Subcutaneous abdominal adipose tissue (tissue), 5 donors: Measurements from ENCODE around the gene PIF1.
A peak's percentile ranks its signal among the peaks of the same experiment; 100 is the strongest.

Source experiments
- H3K27ac ChIP-seq: one replicate; pipeline ENCODE4 v1.7.0; 2013; ENCODE audit warnings: low read depth, mild to moderate bottlenecking, inconsistent platforms, low read length, moderate library complexity
- H3K27me3 ChIP-seq, 5 donors: one replicate each; pipeline ENCODE4 v1.7.0; 2013; ENCODE audit warnings: low read length in 5 of 5, inconsistent platforms in 1 of 5; ENCODE audit not compliant: control insufficient read depth in 5 of 5, insufficient read depth in 4 of 5
- H3K36me3 ChIP-seq, 5 donors: one replicate each; pipeline ENCODE4 v1.7.0; 2013; ENCODE audit warnings: low read length in 5 of 5; ENCODE audit not compliant: control insufficient read depth in 5 of 5, insufficient read depth in 5 of 5
- H3K4me1 ChIP-seq, 5 donors: one replicate each; pipeline ENCODE4 v1.7.0; 2013; ENCODE audit warnings: low read length in 5 of 5, mild to moderate bottlenecking in 3 of 5, moderate library complexity in 1 of 5; ENCODE audit not compliant: control insufficient read depth in 5 of 5, insufficient read depth in 5 of 5
- H3K4me3 ChIP-seq, 5 donors: one replicate each; pipeline ENCODE4 v1.7.0; 2013; ENCODE audit warnings: low read length in 5 of 5, low read depth in 1 of 5
- H3K9ac ChIP-seq, 5 donors: one replicate each; pipeline ENCODE4 v1.7.0; 2013; ENCODE audit warnings: low read length in 5 of 5, mild to moderate bottlenecking in 4 of 5, moderate library complexity in 3 of 5
- H3K9me3 ChIP-seq, 5 donors: one replicate each; pipeline ENCODE4 v1.7.0; 2013; ENCODE audit warnings: low read length in 5 of 5; ENCODE audit not compliant: control insufficient read depth in 5 of 5
- donor health status: healthy.
- donor health status: healthy.
- donor health status: healthy.
- donor health status: healthy.
- donor health status: healthy.

The PIF1 gene, protein sequence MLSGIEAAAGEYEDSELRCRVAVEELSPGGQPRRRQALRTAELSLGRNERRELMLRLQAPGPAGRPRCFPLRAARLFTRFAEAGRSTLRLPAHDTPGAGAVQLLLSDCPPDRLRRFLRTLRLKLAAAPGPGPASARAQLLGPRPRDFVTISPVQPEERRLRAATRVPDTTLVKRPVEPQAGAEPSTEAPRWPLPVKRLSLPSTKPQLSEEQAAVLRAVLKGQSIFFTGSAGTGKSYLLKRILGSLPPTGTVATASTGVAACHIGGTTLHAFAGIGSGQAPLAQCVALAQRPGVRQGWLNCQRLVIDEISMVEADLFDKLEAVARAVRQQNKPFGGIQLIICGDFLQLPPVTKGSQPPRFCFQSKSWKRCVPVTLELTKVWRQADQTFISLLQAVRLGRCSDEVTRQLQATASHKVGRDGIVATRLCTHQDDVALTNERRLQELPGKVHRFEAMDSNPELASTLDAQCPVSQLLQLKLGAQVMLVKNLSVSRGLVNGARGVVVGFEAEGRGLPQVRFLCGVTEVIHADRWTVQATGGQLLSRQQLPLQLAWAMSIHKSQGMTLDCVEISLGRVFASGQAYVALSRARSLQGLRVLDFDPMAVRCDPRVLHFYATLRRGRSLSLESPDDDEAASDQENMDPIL

DNA sequence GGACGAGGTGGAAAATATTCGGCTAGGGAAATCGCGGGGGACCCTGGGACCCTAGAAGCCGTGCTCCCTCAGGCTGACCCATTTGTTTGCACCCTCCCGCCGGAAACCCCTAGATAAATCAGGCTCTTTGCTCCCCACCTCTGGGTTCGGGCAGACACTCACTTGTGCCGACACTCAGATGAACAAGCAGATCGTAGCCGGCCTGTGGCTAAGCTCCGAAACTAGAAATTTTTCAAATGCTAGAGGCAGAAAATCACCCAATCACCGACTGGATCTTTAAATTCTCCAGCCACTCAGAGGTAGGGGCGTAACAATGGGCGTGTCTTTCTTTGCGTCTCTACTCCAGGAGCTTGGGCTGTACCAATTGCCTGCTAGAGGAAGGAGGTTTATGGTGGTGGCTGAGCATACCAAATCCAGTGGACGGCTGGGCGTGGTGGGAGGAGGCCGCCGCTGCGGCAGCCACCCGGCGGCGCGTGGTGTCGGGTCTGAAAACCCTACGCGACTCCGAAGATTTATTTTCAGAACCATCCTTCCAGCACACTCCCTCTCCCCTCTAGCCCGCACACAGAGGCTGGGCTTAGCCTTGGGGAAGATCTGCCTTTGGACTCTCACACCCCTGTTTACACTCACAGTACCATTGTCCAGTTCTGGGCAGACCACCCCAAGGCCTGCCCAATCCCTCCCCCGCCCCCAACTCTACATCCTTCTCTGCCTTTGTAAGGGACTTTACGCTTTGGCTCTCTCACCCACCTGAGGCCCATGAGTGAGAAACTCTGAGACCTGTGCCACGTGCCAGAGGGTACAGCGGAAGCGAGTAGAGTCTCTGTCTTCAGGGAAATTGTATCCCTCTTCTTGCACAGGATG lies at the start of gene PIF1:
PIF1 (minus strand) TSS at position 217 of the 864 bp plus-strand sequence. CDS start 1,312 bp downstream, outside the sequence.
- H3K27me3 ChIP-seq: no peaks in the 10 kb centered on the region
- peak within 1 kb of the TSS; percentile 51 for H3K27ac ChIP-seq
- no peaks in the 10 kb centered on the region for H3K36me3 ChIP-seq
- H3K4me1 ChIP-seq: peaks cover 8 to 38% (median 32%) of the 10 kb centered on the region in 5 donors
- peak within 1 kb of the TSS; percentile 62 to 83 (median 70) for H3K4me3 ChIP-seq
- H3K9me3 ChIP-seq: no peaks in the 10 kb centered on the region
- H3K9ac ChIP-seq: peak within 1 kb of the TSS; percentile 50 to 77 (median 62)

DNA sequence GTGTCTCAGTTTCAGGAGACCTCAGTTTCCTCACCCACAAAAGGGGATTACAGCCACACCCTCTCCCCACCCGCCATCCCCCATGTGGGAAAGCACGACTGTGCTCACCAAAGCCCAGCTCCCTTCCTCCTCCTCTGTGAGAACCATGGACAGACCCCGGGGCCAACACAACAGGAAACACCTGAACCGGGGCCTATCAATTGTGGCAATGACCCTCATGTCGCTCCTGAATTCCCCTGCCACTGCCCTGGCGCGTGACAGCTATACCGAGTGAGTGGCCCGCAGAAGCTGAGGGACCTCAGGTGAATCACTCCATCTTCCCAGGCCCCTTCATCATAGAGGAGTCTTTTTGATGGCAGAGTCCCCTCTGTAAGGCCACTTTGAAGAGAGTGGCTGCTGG lies 44.9 kb upstream of the PIF1 start:
- Histone ChIP-seq H3K4me3 (no peak overlapping the region), H3K27me3 (no peaks in the 10 kb centered on the region), H3K36me3 (peaks cover 0 to 29% (median 27%) of the 10 kb centered on the region in 5 donors), H3K4me1 (peaks cover 2 to 52% (median 21%) of the 10 kb centered on the region in 5 donors), H3K27ac (no peak overlapping the region), H3K9ac (no peak overlapping the region), H3K9me3 (no peaks in the 10 kb centered on the region)

DNA sequence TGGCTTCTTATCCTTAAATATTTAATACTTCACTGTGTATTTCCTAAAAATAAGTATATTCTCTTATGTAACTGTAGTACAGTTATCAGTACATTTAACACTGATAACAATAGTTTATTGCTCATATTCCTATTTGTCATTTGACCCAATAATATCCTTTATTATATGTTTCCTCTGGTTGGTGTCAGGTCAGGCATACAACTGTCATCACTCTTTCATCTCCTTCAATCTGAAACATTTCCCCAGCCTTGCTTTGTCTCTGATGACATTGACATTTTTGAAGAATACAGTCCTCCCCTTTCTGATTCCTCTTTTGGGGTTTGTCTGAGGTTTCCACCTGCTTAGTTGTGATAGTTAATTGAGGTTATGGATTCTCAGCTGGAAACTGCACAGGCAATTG lies 44.1 kb upstream of the PIF1 start:
- no peaks in the 10 kb centered on the region for H3K27me3 ChIP-seq
- no peak overlapping the region for H3K9ac ChIP-seq
- H3K4me3 ChIP-seq: no peak overlapping the region
- H3K9me3 ChIP-seq: no peaks in the 10 kb centered on the region
- H3K27ac ChIP-seq: no peak overlapping the region
- H3K36me3 ChIP-seq: peaks cover 0 to 38% (median 36%) of the 10 kb centered on the region in 5 donors
- peaks cover 2 to 60% (median 25%) of the 10 kb centered on the region in 5 donors for H3K4me1 ChIP-seq

DNA sequence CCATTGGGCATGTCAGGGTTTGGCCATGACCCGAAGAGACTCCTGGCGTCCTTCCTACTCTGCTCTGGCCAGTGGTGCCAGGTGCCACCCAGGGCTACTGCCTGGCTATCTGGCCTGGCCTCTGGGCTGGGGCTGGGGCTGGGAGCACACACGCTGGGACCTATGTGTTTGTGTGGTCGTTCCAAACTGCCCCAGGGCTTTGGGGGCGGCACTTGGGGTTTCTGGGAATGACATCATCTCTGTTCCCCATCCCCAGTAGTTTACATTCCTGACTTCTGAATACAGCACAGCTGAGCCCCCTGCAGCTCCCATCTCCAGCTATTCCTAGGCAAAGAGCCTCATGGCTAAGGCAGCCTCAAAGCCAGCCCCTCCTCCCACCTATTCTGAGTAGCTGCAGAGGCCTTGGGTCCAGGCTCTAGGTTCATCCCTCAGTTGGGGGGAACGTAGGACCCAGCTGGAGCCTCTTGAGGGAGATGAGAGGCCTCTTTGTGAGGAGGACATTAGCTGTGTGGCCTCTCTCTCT lies 40.6 kb upstream of the PIF1 start:
- Histone ChIP-seq H3K9me3 (no peaks in the 10 kb centered on the region), H3K27ac (peak overlapping the region; percentile 30), H3K4me1 (peaks cover 0 to 52% (median 23%) of the 10 kb centered on the region in 5 donors), H3K36me3 (peaks cover 0 to 67% (median 61%) of the 10 kb centered on the region in 5 donors), H3K27me3 (no peaks in the 10 kb centered on the region), H3K4me3 (no peak overlapping the region), H3K9ac (no peak overlapping the region)

DNA sequence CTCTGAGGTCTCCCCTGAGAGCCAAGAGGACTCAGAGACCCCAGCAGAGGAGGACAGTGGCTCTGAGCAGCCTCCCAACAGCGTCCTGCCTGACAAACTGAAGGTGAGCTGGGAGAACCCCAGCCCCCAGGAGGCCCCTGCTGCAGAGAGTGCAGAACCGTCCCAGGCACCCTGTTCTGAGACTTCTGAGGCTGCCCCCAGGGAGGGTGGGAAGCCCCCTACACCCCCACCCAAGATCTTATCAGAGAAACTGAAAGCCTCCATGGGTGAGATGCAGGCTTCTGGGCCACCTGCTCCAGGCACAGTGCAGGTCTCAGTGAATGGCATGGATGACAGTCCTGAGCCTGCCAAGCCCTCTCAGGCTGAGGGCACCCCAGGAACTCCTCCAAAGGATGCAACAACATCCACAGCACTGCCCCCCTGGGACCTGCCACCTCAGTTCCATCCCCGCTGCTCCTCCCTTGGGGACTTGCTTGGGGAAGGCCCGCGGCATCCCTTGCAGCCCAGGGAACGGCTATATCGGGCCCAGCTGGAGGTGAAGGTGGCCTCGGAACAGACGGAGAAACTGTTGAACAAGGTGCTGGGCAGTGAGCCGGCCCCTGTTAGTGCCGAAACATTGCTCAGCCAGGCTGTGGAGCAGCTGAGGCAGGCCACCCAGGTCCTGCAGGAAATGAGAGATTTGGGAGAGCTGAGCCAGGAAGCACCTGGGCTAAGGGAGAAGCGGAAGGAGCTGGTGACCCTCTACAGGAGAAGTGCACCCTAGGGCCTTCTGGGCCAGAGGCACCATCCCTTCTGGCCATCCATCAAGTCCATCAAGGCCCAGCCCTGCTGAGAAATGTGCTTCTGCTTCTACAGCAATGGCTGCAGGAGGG lies 39.9 kb upstream of the PIF1 start:
- Histone ChIP-seq H3K9ac (no peak overlapping the region), H3K9me3 (no peaks in the 10 kb centered on the region), H3K27ac (peak overlapping the region; percentile 30), H3K27me3 (no peaks in the 10 kb centered on the region), H3K4me3 (peak overlapping the region in 1 of 5 donors; percentile 17), H3K36me3 (peaks cover 0 to 74% (median 67%) of the 10 kb centered on the region in 5 donors), H3K4me1 (peaks cover 0 to 55% (median 25%) of the 10 kb centered on the region in 5 donors)

DNA sequence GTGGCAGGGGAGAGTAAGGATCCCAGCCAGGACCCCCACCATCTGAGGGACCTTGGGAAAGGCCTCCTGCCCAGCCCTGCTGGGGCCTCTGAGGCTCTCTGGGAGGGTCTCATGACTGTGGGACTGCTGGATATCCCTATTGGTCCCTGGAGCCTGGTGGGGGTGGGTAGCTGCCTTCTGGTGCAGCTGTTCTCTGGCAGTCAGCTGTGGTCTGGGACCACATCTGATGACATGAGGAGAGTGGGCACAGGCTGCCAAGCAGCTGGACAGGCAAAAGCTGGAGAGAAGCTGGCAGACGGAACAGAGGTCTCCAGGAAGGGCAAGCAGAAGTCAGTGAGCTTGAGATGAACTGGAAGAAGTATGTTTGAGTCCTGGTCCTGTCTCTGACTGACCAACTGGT lies 38.6 kb upstream of the PIF1 start:
- Histone ChIP-seq H3K27ac (peak overlapping the region; percentile 24), H3K9ac (peak overlapping the region in 2 of 5 donors; percentile 4 to 45), H3K4me1 (peaks cover 0 to 56% (median 32%) of the 10 kb centered on the region in 5 donors), H3K27me3 (no peaks in the 10 kb centered on the region), H3K9me3 (no peaks in the 10 kb centered on the region), H3K36me3 (peaks cover under 1 to 83% (median 77%) of the 10 kb centered on the region in 5 donors), H3K4me3 (no peak overlapping the region)

DNA sequence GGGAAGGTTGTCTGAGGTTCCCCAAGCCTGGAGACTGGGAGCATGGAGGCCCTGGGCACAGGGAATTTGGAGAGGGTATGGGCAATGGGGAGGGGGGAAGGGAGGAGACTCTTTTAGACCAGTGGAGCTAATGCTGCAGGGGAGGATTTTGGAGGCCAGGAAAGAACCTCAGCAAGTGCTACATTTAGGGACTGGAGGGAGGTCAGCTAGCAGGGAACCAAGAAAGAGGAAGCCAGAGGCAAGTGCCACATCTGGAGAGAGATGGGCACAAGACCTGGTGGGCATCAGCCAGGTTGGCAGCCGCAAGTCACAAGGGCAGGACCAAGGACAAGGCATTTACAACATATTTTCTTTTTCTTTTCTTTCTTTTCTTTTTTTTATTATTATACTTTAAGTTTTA lies 37.0 kb upstream of the PIF1 start:
- H3K4me3 ChIP-seq: no peak overlapping the region
- H3K36me3 ChIP-seq: peaks cover 3 to 94% (median 80%) of the 10 kb centered on the region in 5 donors
- H3K9ac ChIP-seq: no peak overlapping the region
- no peak overlapping the region for H3K27ac ChIP-seq
- no peaks in the 10 kb centered on the region for H3K27me3 ChIP-seq
- H3K9me3 ChIP-seq: no peaks in the 10 kb centered on the region
- H3K4me1 ChIP-seq: peaks cover 4 to 69% (median 46%) of the 10 kb centered on the region in 5 donors

DNA sequence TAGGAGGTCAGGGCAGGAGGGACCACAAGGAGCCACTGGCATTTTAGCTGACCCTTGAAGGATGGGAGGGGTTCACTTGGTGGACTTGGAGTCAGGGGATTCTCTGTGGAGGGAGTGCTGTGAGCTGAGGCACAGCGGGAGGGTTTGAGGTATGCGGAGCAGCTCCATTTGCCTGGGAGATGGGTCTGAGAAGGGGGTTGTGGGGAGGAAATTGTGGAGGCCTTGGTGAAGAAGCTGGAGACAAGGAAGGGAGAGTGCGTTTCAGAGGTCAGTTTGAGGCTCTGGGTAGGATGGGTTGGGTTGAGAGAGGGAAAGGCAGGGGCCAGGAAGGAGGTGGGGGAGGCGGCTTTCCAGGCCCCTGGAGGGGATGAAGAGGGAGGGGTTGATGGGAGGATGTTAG lies 36.5 kb upstream of the PIF1 start:
- H3K36me3 ChIP-seq: peaks cover 3 to 93% (median 77%) of the 10 kb centered on the region in 5 donors

DNA sequence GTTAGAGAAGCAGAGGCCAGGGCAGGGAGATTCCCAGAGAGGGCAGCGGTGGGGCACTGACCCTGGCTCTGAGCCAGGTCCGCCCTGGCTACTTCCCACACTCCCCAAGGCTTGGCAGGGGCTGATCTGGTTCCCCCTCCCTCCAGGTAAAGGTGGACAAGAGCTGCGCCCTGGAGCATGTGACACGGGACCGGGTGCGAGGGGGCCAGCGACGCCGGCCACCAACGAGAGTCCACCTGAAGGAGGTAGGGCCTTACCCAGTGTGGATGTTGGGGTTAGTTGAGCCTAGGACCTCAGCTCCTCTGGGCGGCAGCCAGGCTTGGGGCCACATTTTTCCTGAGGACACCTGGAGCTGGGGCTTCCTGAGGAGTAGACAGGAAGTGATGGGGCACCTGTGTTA lies 35.9 kb upstream of the PIF1 start:
- peaks cover 3 to 93% (median 75%) of the 10 kb centered on the region in 5 donors for H3K36me3 ChIP-seq
- H3K27me3 ChIP-seq: no peaks in the 10 kb centered on the region
- no peaks in the 10 kb centered on the region for H3K9me3 ChIP-seq
- H3K4me1 ChIP-seq: peaks cover 8 to 71% (median 57%) of the 10 kb centered on the region in 5 donors
- no peak overlapping the region for H3K27ac ChIP-seq
- H3K9ac ChIP-seq: peak overlapping the region in 1 of 5 donors; percentile 17
- H3K4me3 ChIP-seq: no peak overlapping the region

More for the DNA sequence above, 36.5 kb upstream of the PIF1 start:
- Histone ChIP-seq H3K4me1 (peaks cover 7 to 70% (median 51%) of the 10 kb centered on the region in 5 donors), H3K9me3 (no peaks in the 10 kb centered on the region), H3K27me3 (no peaks in the 10 kb centered on the region), H3K27ac (no peak overlapping the region), H3K4me3 (no peak overlapping the region), H3K9ac (no peak overlapping the region)
